ENCODE data around the gene HES1.
"Not testable (repeated sequence)": the region's sequence is repeated elsewhere in the genome, so short reads cannot be mapped to it uniquely, and the experiment has no call there.

The HES1 gene

DNA sequence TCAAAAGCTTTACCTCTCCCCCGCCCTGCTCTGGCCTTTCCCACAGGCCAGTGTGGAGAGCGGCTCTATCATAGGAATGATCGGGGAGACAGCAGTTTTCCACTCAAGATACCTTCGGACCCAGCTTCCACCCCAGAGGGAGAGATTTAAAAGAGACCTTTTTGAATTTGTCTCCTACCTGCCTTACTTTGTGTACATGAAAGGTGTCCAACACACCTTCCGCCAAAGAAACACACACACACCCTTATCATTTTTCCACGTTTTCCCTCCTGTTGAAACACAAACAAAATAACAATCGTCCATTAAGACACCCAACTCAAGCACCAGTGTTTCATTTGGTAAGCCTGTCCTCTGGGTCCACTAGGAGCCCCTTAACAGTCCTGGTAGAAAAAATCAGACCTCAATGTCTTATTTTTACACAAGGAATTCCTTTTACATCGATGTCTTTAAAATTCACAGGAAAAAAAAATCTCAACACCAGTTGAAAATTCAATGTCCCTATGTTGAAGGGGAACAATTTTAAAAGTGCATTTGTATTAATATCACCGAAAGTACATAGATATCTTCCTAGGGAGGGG, 4.0 kb downstream of the HES1 start:
- H3K9me3 ChIP-seq (ENCODE audit: control insufficient read depth, low read length) = no peaks in the 10 kb centered on the region
- H3K4me1 ChIP-seq (ENCODE audit: control insufficient read depth, insufficient read depth, low read length, poor library complexity, severe bottlenecking) = peaks cover 44% of the 10 kb centered on the region
- no peak overlapping the region for H3K4me3 ChIP-seq (ENCODE audit: insufficient read depth, low read depth, low read length, poor library complexity, severe bottlenecking)
- H3K36me3 ChIP-seq (ENCODE audit: control insufficient read depth, insufficient read depth, low read length) = no peaks in the 10 kb centered on the region
- DNase-seq = no peak
- no peak overlapping the region for H3K27ac ChIP-seq (ENCODE audit: insufficient read depth, low read length, poor library complexity, severe bottlenecking)
- peaks cover 26% of the 10 kb centered on the region for H3K27me3 ChIP-seq (replicated peaks; ENCODE audit: control insufficient read depth, insufficient read depth, low read length, poor library complexity, severe bottlenecking)

DNA sequence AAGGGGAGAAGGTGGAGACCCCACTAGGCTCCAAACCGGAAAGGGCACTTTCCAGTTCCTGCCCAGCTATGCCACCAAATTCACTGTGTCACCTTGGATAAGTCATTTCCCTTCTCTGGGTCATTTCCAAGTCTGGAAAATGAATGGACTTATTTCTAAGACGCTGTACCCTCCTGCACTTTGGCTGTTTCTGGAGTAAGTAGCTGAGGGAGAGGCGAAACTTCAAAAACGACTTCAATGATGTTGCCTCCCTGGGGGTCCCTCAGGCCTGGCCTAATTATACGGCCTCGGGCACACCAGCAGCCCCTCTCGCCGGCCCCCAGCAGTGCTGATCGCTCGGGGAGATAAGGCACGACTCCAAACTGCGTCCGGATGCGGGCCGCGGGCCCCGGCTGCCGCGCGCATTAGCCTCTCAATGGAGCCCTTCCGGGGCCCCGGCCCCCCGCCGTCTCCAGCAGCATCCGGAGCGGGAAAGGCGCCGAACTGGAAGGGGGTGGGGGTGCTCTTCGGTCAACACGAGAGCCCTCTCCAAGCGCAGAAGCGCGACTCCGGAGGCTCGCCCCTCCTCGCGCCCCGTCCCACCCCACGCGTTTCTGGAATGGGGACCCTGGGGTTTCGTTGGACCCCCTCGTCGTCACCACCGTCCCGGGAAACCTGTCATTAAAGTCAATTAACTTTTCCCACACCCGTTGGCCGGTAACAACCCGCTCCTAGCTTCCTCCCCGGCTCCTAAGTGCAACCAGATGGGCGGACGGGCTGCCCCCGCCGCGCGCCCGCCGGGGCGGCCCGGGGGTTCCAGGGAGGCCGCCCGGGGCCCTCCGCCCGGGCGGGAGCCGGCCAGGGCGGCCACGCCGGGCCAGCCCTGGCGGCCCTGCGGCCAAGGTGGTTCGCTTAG, 4.8 kb downstream of the HES1 start:
- no peak overlapping the region for H3K4me3 ChIP-seq (ENCODE audit: insufficient read depth, low read depth, low read length, poor library complexity, severe bottlenecking)
- H3K9me3 ChIP-seq (ENCODE audit: control insufficient read depth, low read length) = no peaks in the 10 kb centered on the region
- no peak for DNase-seq
- peaks cover 36% of the 10 kb centered on the region for H3K4me1 ChIP-seq (ENCODE audit: control insufficient read depth, insufficient read depth, low read length, poor library complexity, severe bottlenecking)
- H3K27ac ChIP-seq (ENCODE audit: insufficient read depth, low read length, poor library complexity, severe bottlenecking) = no peak overlapping the region
- H3K36me3 ChIP-seq (ENCODE audit: control insufficient read depth, insufficient read depth, low read length) = no peaks in the 10 kb centered on the region
- peaks cover 18% of the 10 kb centered on the region for H3K27me3 ChIP-seq (replicated peaks; ENCODE audit: control insufficient read depth, insufficient read depth, low read length, poor library complexity, severe bottlenecking)

DNA sequence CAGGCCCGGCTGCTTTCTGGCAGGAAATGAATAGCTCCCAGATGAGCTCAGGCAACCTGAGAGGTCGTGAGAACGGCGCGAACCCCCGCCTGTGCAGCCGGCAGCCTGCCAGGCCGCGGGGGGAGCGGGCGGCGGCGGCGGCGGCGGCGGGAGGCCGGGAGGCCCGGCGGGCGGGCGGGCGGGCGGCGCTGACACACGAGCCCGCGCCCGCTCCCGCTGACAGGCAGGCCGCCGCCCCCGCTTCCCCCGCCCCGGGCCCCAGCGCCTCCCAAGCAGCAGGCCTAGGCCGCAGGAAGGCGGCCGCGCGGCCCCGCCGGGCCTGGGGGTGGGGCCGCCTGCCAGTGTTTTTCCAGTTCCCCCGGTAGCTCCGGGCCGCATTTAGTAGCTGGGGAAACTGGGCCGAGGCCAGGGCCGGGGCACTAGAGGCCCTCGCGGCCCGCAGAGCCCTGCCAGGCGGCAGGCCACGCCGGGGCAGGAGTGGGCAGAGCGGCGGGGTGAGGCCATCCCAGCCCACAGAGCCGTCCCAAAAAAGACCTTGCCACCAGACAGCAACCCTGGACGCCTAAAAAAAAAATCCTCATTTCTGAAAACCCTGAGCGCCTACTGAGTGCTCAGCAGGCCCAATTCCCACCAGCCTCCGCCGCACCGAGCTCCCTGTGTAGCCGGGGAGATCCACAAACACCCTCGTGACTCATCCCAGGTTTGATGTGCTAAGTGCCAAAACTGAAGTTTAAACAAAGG, 5.6 kb downstream of the HES1 start:
- no peaks in the 10 kb centered on the region for H3K9me3 ChIP-seq (ENCODE audit: control insufficient read depth, low read length)
- peak in 1 of 3 donors; percentile 26 for DNase-seq
- peak overlapping the region; percentile 36 for H3K4me3 ChIP-seq (ENCODE audit: insufficient read depth, low read depth, low read length, poor library complexity, severe bottlenecking)
- no peaks in the 10 kb centered on the region for H3K36me3 ChIP-seq (ENCODE audit: control insufficient read depth, insufficient read depth, low read length)
- H3K4me1 ChIP-seq (ENCODE audit: control insufficient read depth, insufficient read depth, low read length, poor library complexity, severe bottlenecking) = peaks cover 29% of the 10 kb centered on the region
- peaks cover 12% of the 10 kb centered on the region for H3K27me3 ChIP-seq (replicated peaks; ENCODE audit: control insufficient read depth, insufficient read depth, low read length, poor library complexity, severe bottlenecking)
- H3K27ac ChIP-seq (ENCODE audit: insufficient read depth, low read length, poor library complexity, severe bottlenecking) = no peak overlapping the region

DNA sequence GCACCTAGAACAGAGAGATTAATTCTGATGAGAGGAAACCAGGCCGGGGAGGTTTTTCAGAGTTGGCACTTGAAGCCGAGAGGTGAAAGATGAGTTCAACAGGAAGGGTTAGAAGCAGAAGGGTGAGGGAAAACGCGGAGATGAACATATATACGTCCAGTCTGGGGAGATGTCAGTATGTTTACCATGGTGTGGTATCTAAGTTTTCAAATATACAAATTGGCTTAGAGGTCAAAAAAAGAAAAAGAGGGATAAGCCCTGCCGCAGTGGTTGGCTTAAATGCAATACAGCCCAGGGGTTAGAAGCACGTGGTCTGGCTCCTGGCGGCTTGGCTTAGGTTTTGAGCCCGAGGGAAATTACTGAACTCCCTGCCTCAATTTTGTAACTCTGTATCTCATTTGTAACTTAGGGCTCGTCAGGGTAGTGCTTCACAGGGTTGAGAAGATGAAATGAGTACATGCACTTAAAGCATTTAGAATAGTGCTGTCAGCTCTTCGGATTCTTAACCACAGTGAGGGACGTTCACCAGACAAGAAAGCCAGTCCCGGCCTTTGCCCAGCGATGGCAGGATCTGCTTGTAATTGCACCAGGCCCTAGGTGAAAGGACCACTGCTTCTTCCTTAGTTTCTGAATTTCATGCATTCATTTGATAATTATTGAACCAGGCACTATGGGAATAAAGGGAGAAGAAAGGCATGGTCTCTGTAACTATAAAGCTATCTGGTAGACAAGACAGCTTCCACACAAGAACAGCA, 6.4 kb downstream of the HES1 start:
- Histone ChIP-seq H3K27me3 (replicated peaks; ENCODE audit: control insufficient read depth, insufficient read depth, low read length, poor library complexity, severe bottlenecking) (peaks cover 6% of the 10 kb centered on the region), H3K9me3 (ENCODE audit: control insufficient read depth, low read length) (no peaks in the 10 kb centered on the region), H3K36me3 (ENCODE audit: control insufficient read depth, insufficient read depth, low read length) (no peaks in the 10 kb centered on the region), H3K4me3 (ENCODE audit: insufficient read depth, low read depth, low read length, poor library complexity, severe bottlenecking) (no peak overlapping the region), H3K4me1 (ENCODE audit: control insufficient read depth, insufficient read depth, low read length, poor library complexity, severe bottlenecking) (peaks cover 21% of the 10 kb centered on the region), H3K27ac (ENCODE audit: insufficient read depth, low read length, poor library complexity, severe bottlenecking) (no peak overlapping the region)
- DNase-seq = no peak

DNA sequence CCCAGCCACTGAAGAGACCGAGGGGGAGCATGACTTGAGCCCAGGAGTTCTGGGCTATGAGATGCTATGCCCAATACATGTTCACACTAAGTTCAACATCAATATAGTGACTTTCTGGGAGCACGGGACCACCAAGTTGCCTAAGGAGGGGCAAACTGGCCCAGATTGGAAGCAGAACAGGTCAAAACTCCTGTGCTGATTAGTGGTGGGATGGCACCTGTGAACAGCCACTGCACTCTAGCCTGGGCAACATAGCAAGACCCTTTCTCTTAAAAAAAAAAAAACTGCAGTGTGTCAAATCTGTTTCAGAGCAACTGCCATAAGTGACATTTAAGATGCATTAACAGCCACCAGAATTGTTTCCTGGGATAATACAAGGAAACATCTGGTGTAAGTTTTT, 9.8 kb downstream of the HES1 start:
- Histone ChIP-seq H3K27ac (ENCODE audit: insufficient read depth, low read length, poor library complexity, severe bottlenecking) (no peak overlapping the region), H3K4me1 (ENCODE audit: control insufficient read depth, insufficient read depth, low read length, poor library complexity, severe bottlenecking) (peaks cover 12% of the 10 kb centered on the region), H3K4me3 (ENCODE audit: insufficient read depth, low read depth, low read length, poor library complexity, severe bottlenecking) (no peak overlapping the region), H3K27me3 (replicated peaks; ENCODE audit: control insufficient read depth, insufficient read depth, low read length, poor library complexity, severe bottlenecking) (no peaks in the 10 kb centered on the region), H3K9me3 (ENCODE audit: control insufficient read depth, low read length) (no peaks in the 10 kb centered on the region), H3K36me3 (ENCODE audit: control insufficient read depth, insufficient read depth, low read length) (no peaks in the 10 kb centered on the region)
- DNase-seq = no peak

DNA sequence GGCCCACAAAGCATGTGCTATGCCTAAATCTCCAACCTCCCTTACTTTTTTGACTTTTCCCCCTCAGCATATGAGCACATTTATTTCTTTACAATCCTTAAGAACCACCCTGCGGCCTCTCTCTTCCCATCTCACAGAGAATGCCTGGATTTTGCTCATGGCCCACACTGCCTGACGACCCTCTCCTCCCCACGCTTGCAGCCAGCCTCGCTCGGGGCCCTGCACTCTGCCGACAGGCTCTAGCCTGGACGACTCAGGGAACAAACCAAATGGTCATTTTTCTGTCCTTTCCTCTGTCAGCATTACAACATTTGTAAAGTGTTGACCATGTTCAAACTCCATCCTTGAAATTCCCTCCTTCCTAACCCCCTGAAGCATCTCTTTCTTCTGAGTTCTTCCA, 11.7 kb downstream of the HES1 start:
- Histone ChIP-seq H3K36me3 (ENCODE audit: control insufficient read depth, insufficient read depth, low read length) (no peaks in the 10 kb centered on the region), H3K9me3 (ENCODE audit: control insufficient read depth, low read length) (no peaks in the 10 kb centered on the region), H3K27ac (ENCODE audit: insufficient read depth, low read length, poor library complexity, severe bottlenecking) (no peak overlapping the region), H3K4me3 (ENCODE audit: insufficient read depth, low read depth, low read length, poor library complexity, severe bottlenecking) (no peak overlapping the region), H3K27me3 (replicated peaks; ENCODE audit: control insufficient read depth, insufficient read depth, low read length, poor library complexity, severe bottlenecking) (no peaks in the 10 kb centered on the region), H3K4me1 (ENCODE audit: control insufficient read depth, insufficient read depth, low read length, poor library complexity, severe bottlenecking) (no peaks in the 10 kb centered on the region)
- no peak for DNase-seq

DNA sequence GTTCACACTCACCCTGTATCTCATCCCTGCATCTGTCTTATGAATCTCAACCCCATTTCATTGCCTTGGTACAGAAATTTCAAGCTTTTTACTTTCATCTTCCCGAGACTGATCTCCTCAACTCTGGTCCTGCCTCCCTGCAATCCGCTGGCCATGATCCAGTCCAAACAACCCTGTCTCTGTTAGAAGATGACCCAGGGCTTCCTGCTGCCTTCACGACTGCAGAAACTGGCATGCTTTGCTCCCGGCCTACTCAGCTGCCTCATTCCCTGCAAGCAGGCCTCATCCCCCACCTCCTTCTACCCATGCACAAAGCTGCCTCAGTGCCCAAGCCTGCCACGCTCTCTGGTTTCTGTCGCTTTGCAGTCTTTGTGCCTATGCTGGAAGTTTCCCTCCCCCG, 12.4 kb downstream of the HES1 start:
- Histone ChIP-seq H3K36me3 (ENCODE audit: control insufficient read depth, insufficient read depth, low read length) (no peaks in the 10 kb centered on the region), H3K4me1 (ENCODE audit: control insufficient read depth, insufficient read depth, low read length, poor library complexity, severe bottlenecking) (no peaks in the 10 kb centered on the region), H3K27me3 (replicated peaks; ENCODE audit: control insufficient read depth, insufficient read depth, low read length, poor library complexity, severe bottlenecking) (no peaks in the 10 kb centered on the region), H3K4me3 (ENCODE audit: insufficient read depth, low read depth, low read length, poor library complexity, severe bottlenecking) (no peak overlapping the region), H3K9me3 (ENCODE audit: control insufficient read depth, low read length) (no peaks in the 10 kb centered on the region), H3K27ac (ENCODE audit: insufficient read depth, low read length, poor library complexity, severe bottlenecking) (no peak overlapping the region)
- no peak for DNase-seq

DNA sequence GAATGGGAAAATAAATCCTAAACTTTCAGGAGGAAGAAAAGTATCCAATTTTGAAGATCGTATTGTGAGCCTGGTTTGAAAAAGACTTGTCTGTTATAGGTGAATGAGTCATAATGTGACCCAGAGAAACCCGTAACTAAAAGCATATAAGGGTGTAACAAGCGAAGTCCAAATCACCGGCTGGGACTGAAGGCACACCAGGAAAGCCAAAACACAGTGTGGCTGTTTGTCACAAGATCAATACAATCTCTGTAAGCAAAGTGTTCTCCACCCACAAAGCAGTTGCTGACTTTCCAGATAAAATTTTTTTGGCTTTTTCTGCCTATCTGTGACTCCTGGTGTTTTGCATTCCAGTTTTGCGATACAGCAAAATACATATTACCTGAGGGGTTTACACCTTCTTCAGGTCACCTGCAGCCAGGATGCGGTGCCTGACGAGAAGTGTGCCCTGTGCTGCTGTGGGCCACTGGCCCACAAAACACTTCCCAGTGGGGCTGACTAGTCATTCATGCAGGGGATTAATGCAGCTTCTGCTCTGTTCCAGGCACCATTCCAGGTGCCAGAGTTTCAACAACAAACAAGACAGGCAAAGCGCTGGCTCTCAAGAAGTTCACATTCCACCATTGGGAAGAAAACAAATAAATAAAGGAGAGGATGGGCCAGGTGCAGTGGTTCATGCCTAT, 14.4 kb downstream of the HES1 start:
- Histone ChIP-seq H3K4me1 (ENCODE audit: control insufficient read depth, insufficient read depth, low read length, poor library complexity, severe bottlenecking) (no peaks in the 10 kb centered on the region), H3K27me3 (replicated peaks; ENCODE audit: control insufficient read depth, insufficient read depth, low read length, poor library complexity, severe bottlenecking) (no peaks in the 10 kb centered on the region), H3K36me3 (ENCODE audit: control insufficient read depth, insufficient read depth, low read length) (no peaks in the 10 kb centered on the region), H3K4me3 (ENCODE audit: insufficient read depth, low read depth, low read length, poor library complexity, severe bottlenecking) (no peak overlapping the region), H3K9me3 (ENCODE audit: control insufficient read depth, low read length) (no peaks in the 10 kb centered on the region), H3K27ac (ENCODE audit: insufficient read depth, low read length, poor library complexity, severe bottlenecking) (no peak overlapping the region)
- no peak for DNase-seq

DNA sequence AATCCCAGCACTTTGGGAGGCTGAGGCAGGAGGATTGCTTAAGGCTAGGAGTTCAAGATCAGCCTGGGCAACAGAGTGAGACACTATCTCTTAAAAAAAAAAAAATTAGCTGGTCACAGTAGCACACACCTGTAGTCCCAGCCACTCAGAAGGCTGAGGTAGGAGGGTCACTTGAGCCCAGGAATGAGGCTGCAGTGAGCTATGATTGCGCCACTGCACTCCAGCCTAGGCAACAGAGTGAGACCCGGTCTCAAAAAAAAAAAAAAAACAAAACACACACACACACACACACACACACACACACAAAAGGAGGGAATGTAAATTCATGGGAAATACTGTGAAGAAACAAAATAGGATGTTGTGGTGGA, 15.0 kb downstream of the HES1 start:
- H3K27me3 ChIP-seq (replicated peaks; ENCODE audit: control insufficient read depth, insufficient read depth, low read length, poor library complexity, severe bottlenecking); H3K27ac ChIP-seq (ENCODE audit: insufficient read depth, low read length, poor library complexity, severe bottlenecking); H3K36me3 ChIP-seq (ENCODE audit: control insufficient read depth, insufficient read depth, low read length); H3K4me3 ChIP-seq (ENCODE audit: insufficient read depth, low read depth, low read length, poor library complexity, severe bottlenecking); H3K4me1 ChIP-seq (ENCODE audit: control insufficient read depth, insufficient read depth, low read length, poor library complexity, severe bottlenecking); DNase-seq; H3K9me3 ChIP-seq (ENCODE audit: control insufficient read depth, low read length): not testable (repeated sequence)

Measured in effector memory CD4-positive, alpha-beta T cell (primary cell).